Measurements from ENCODE around the gene BCR. TPM values are rescaled to one million over a fixed set of nuclear protein-coding genes. Genes with fewer than 3 reads are reported as not detected.
"Not testable (repeated sequence)": the region's sequence is repeated elsewhere in the genome, so short reads cannot be mapped to it uniquely, and the experiment has no call there.

The BCR gene
- total RNA-seq, 1 experiment from 2014 or later = 28.1 TPM

- no peak for DNase-seq (ENCODE audit: low spot score)
Observed at GRCh38 chr22:23365961-23366360, 185.7 kb downstream of the BCR start.

GRCh38 chr22:23367196-23367595, 186.9 kb downstream of the BCR start:
- not testable (repeated sequence) for DNase-seq (ENCODE audit: low spot score)

Other genes starting within 250 kb of the BCR start
- 8.5 and 8.8 TPM in 2 replicates for gene GNAZ, start 110.0 kb upstream of the BCR start, total RNA-seq (2014; rRNA removed; shearing (Covaris generic))
- 0.19 TPM in 1 of 2 replicates, not detected in the other for gene RSPH14, start 38.5 kb upstream of the BCR start, total RNA-seq (2014; rRNA removed; shearing (Covaris generic))
- 6.1 and 6.6 TPM in 2 replicates for gene RAB36, start 35.0 kb upstream of the BCR start, total RNA-seq (2014; rRNA removed; shearing (Covaris generic))